H1 (cell line): ENCODE data around the gene ISCA2. TPM values are rescaled to one million over a fixed set of nuclear protein-coding genes. Genes with fewer than 3 reads are reported as not detected.
A peak's percentile ranks its signal among the peaks of the same experiment; 100 is the strongest.

Experiments
- EGR1 ChIP-seq: IDR thresholded peaks from 2 replicates; pipeline ENCODE4 v1.6.1; 2011; ENCODE audit warnings: low read depth, low read length, borderline replicate concordance
- MAFK ChIP-seq: IDR thresholded peaks from 2 replicates; pipeline ENCODE4 v1.6.1; 2012; ENCODE audit warnings: low read depth, mild to moderate bottlenecking, improper control_type of control experiment, low read length
- TCF12 ChIP-seq: IDR thresholded peaks from 2 replicates; pipeline ENCODE4 v1.6.1; 2011; ENCODE audit warnings: low read depth, mild to moderate bottlenecking, low read length
- polyA plus RNA-seq, 7 experiments: library from polyadenylated mRNA; depleted of rRNA in 3 of 7; stranded (reverse) in 5 of 7; unstranded in 2 of 7; fragments of >200 nt in 5 of 7; fragments of 200-250 nt in 2 of 7; gene quantifications; 1 replicate in 5 of 7; 2 replicates in 1 of 7; 4 replicates in 1 of 7; pipeline versions ENCODE4 v1.2.1 to v1.2.3, GENCODE V29; 2011 to 2013; ENCODE audit warnings: missing spikeins in 2 of 7, mixed read lengths in 2 of 7
- total RNA-seq: library from RNA; stranded (reverse); fragmentation: NEBNext Ultra II Directional; extraction: Animal tissue kit (Norgen Biotek cat#: 25700); gene quantifications from 2 replicates; pipeline ENCODE4 v1.2.1, GENCODE V29; 2021
- TF ChIP-seq, protein P1 (sequence below): fragments of 300-600 bp; sonication (generic); IDR thresholded peaks from 2 replicates; pipeline ENCODE4 v1.7.1; 2012; ENCODE audit warnings: low read length, moderate library complexity, mild to moderate bottlenecking, inconsistent platforms; ENCODE audit not compliant: insufficient replicate concordance
- TF ChIP-seq, protein P2 (sequence below): IDR thresholded peaks from 2 replicates; pipeline ENCODE4 v1.6.1; 2012; ENCODE audit warnings: low read length, inconsistent platforms

The ISCA2 gene
- total and polyA plus RNA-seq, 2 of the 8 experiments (the other 6 are each of a cell fraction or from before 2014, with no cell fraction given), result 43.5 to 78.6 TPM

DNA sequence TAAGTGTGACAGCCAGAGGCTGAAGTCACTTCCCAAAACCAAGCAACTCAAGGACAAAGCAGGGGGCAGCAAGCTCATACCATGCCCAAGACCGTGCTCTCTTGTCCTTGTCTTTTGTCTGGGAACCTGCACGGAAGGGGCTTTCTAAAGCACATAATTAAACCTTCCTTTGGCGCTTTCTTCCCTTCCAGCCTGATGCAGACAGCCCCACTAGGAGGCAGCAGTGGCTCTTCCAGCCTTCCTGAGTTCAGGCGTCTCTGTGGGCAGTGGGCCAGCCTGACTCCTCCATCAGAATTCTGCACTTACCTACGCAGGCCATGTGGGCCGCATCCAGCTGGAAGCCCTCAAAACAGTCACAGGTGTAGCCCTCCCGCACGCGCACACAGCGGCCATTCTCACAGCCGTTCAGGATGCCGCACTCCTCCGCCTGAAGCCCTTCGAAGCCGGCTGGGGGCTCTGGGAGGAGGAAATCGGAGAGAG is 7.6 kb downstream of the ISCA2 start (continued):
- TF ChIP-seq, protein P1, sequence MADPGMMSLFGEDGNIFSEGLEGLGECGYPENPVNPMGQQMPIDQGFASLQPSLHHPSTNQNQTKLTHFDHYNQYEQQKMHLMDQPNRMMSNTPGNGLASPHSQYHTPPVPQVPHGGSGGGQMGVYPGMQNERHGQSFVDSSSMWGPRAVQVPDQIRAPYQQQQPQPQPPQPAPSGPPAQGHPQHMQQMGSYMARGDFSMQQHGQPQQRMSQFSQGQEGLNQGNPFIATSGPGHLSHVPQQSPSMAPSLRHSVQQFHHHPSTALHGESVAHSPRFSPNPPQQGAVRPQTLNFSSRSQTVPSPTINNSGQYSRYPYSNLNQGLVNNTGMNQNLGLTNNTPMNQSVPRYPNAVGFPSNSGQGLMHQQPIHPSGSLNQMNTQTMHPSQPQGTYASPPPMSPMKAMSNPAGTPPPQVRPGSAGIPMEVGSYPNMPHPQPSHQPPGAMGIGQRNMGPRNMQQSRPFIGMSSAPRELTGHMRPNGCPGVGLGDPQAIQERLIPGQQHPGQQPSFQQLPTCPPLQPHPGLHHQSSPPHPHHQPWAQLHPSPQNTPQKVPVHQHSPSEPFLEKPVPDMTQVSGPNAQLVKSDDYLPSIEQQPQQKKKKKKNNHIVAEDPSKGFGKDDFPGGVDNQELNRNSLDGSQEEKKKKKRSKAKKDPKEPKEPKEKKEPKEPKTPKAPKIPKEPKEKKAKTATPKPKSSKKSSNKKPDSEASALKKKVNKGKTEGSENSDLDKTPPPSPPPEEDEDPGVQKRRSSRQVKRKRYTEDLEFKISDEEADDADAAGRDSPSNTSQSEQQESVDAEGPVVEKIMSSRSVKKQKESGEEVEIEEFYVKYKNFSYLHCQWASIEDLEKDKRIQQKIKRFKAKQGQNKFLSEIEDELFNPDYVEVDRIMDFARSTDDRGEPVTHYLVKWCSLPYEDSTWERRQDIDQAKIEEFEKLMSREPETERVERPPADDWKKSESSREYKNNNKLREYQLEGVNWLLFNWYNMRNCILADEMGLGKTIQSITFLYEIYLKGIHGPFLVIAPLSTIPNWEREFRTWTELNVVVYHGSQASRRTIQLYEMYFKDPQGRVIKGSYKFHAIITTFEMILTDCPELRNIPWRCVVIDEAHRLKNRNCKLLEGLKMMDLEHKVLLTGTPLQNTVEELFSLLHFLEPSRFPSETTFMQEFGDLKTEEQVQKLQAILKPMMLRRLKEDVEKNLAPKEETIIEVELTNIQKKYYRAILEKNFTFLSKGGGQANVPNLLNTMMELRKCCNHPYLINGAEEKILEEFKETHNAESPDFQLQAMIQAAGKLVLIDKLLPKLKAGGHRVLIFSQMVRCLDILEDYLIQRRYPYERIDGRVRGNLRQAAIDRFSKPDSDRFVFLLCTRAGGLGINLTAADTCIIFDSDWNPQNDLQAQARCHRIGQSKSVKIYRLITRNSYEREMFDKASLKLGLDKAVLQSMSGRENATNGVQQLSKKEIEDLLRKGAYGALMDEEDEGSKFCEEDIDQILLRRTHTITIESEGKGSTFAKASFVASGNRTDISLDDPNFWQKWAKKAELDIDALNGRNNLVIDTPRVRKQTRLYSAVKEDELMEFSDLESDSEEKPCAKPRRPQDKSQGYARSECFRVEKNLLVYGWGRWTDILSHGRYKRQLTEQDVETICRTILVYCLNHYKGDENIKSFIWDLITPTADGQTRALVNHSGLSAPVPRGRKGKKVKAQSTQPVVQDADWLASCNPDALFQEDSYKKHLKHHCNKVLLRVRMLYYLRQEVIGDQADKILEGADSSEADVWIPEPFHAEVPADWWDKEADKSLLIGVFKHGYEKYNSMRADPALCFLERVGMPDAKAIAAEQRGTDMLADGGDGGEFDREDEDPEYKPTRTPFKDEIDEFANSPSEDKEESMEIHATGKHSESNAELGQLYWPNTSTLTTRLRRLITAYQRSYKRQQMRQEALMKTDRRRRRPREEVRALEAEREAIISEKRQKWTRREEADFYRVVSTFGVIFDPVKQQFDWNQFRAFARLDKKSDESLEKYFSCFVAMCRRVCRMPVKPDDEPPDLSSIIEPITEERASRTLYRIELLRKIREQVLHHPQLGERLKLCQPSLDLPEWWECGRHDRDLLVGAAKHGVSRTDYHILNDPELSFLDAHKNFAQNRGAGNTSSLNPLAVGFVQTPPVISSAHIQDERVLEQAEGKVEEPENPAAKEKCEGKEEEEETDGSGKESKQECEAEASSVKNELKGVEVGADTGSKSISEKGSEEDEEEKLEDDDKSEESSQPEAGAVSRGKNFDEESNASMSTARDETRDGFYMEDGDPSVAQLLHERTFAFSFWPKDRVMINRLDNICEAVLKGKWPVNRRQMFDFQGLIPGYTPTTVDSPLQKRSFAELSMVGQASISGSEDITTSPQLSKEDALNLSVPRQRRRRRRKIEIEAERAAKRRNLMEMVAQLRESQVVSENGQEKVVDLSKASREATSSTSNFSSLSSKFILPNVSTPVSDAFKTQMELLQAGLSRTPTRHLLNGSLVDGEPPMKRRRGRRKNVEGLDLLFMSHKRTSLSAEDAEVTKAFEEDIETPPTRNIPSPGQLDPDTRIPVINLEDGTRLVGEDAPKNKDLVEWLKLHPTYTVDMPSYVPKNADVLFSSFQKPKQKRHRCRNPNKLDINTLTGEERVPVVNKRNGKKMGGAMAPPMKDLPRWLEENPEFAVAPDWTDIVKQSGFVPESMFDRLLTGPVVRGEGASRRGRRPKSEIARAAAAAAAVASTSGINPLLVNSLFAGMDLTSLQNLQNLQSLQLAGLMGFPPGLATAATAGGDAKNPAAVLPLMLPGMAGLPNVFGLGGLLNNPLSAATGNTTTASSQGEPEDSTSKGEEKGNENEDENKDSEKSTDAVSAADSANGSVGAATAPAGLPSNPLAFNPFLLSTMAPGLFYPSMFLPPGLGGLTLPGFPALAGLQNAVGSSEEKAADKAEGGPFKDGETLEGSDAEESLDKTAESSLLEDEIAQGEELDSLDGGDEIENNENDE, result no peak
- TF ChIP-seq TCF12 (peak; percentile 33; the same call in 1 of the 2 replicates), MAFK (no peak), EGR1 (no peak)
- TF ChIP-seq, protein P2, sequence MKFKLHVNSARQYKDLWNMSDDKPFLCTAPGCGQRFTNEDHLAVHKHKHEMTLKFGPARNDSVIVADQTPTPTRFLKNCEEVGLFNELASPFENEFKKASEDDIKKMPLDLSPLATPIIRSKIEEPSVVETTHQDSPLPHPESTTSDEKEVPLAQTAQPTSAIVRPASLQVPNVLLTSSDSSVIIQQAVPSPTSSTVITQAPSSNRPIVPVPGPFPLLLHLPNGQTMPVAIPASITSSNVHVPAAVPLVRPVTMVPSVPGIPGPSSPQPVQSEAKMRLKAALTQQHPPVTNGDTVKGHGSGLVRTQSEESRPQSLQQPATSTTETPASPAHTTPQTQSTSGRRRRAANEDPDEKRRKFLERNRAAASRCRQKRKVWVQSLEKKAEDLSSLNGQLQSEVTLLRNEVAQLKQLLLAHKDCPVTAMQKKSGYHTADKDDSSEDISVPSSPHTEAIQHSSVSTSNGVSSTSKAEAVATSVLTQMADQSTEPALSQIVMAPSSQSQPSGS, result peak; percentile 66; the same call in 1 of the 2 replicates
